IMR-90 (cell line): ENCODE data around the gene ADCY5. TPM values are rescaled to one million over a fixed set of nuclear protein-coding genes. Genes with fewer than 3 reads are reported as not detected.

Source experiments
- ATAC-seq: fragments of 200-7000 bp; cut with Tn5 transposase; 2 replicates; pipeline ENCODE4 v1.9.1; 2020; ENCODE audit warnings: low read depth, mild to moderate bottlenecking, moderate library complexity
- BruUV-seq: library from RNA; stranded (reverse); fragments of 400-500 nt; replicated peaks from 2 replicates; lab custom pipeline; 2021; lab: Mats Ljungman, UMichigan
- CTCF ChIA-PET: fragments of 300-600 bp; formaldehyde crosslinking; extraction: SDS; loops from one replicate; lab custom pipeline; 2021; ENCODE audit warnings: antibody characterized with exemption; lab: Yijun Ruan, JAX
- POLR2A ChIA-PET: fragments of 300-600 bp; sonication (Branson Sonifier 250); formaldehyde crosslinking; loops from one replicate; lab custom pipeline; 2022; ENCODE audit warnings: antibody characterized with exemption; ENCODE audit not compliant: unreplicated experiment; lab: Charles Lee
- DNase-seq: peaks from one replicate; pipeline ENCODE4 v3.0.0; 2013
- H2AFZ ChIP-seq: replicated peaks from 2 replicates; pipeline ENCODE3; 2013; ENCODE audit warnings: low read length, mild to moderate bottlenecking; ENCODE audit not compliant: poor library complexity
- H2AK5ac ChIP-seq: 2 replicates; pipeline ENCODE4 v1.6.1; 2013; ENCODE audit warnings: low read depth, low read length, inconsistent platforms
- H2AK9ac ChIP-seq: replicated peaks from 2 replicates; pipeline ENCODE3; 2013; ENCODE audit warnings: mild to moderate bottlenecking, low read depth, low read length, moderate library complexity; ENCODE audit not compliant: poor library complexity
- H2BK120ac ChIP-seq: 2 replicates; pipeline ENCODE4 v1.6.1; 2013; ENCODE audit warnings: low read depth, low read length, inconsistent platforms
- H2BK15ac ChIP-seq: 3 replicates; pipeline ENCODE4 v1.6.1; 2013; ENCODE audit warnings: low read depth, low read length, inconsistent platforms
- H2BK20ac ChIP-seq: 2 replicates; pipeline ENCODE4 v1.6.1; 2013; ENCODE audit warnings: low read depth, mild to moderate bottlenecking, inconsistent platforms, low read length, moderate library complexity
- H2BK5ac ChIP-seq: 2 replicates; pipeline ENCODE4 v1.6.1; 2013; ENCODE audit warnings: mild to moderate bottlenecking, low read depth, low read length, inconsistent platforms; ENCODE audit not compliant: poor library complexity, severe bottlenecking
- H3K14ac ChIP-seq: replicated peaks from 2 replicates; pipeline ENCODE4 v1.6.1; 2013; ENCODE audit warnings: low read depth, low read length, inconsistent platforms
- H3K18ac ChIP-seq: 2 replicates; pipeline ENCODE4 v1.6.1; 2013; ENCODE audit warnings: low read depth, low read length, control low read depth
- H3K23ac ChIP-seq: 2 replicates; pipeline ENCODE4 v1.6.1; 2013; ENCODE audit warnings: low read depth, low read length, inconsistent platforms
- H3K27ac ChIP-seq: 2 replicates; pipeline ENCODE4 v1.5.1; 2013; ENCODE audit warnings: mild to moderate bottlenecking, control low read depth, low read length; ENCODE audit not compliant: insufficient read depth
- H3K27me3 ChIP-seq: 2 replicates; pipeline ENCODE4 v1.6.1; 2013; ENCODE audit warnings: low read length; ENCODE audit not compliant: control insufficient read depth, insufficient read depth
- H3K36me3 ChIP-seq: 2 replicates; pipeline ENCODE4 v1.6.1; 2013; ENCODE audit warnings: low read length, mixed read lengths; ENCODE audit not compliant: control insufficient read depth, insufficient read depth
- H3K4ac ChIP-seq: 2 replicates; pipeline ENCODE4 v1.6.1; 2013; ENCODE audit warnings: low read depth, low read length, inconsistent platforms
- H3K4me1 ChIP-seq: 2 replicates; pipeline ENCODE4 v1.6.1; 2013; ENCODE audit warnings: low read length, mixed read lengths; ENCODE audit not compliant: control insufficient read depth, insufficient read depth
- H3K4me2 ChIP-seq: 2 replicates; pipeline ENCODE4 v1.6.1; 2013; ENCODE audit warnings: low read depth, mild to moderate bottlenecking, control low read depth, low read length, moderate library complexity
- H3K4me3 ChIP-seq: 2 replicates; pipeline ENCODE4 v1.5.1; 2013; ENCODE audit warnings: low read depth, mild to moderate bottlenecking, control low read depth, low read length, moderate library complexity; ENCODE audit not compliant: insufficient read depth
- H3K56ac ChIP-seq: 2 replicates; pipeline ENCODE4 v1.6.1; 2013; ENCODE audit warnings: low read length, inconsistent platforms; ENCODE audit not compliant: insufficient read depth; ENCODE audit errors: extremely low read depth
- H3K79me1 ChIP-seq, 2 experiments: 2 replicates each; pipeline ENCODE4 v1.6.1; 2013; ENCODE audit warnings: low read length in 2 of 2, inconsistent platforms in 1 of 2, low read depth in 1 of 2
- H3K9ac ChIP-seq: 2 replicates; pipeline ENCODE4 v1.6.1; 2013; ENCODE audit warnings: low read depth, low read length, control low read depth
- H3K9me1 ChIP-seq: 2 replicates; pipeline ENCODE4 v1.6.1; 2013; ENCODE audit warnings: low read length, inconsistent platforms; ENCODE audit not compliant: insufficient read depth
- H3K9me3 ChIP-seq: 2 replicates; pipeline ENCODE4 v1.6.1; 2013; ENCODE audit warnings: low read length; ENCODE audit not compliant: control insufficient read depth, insufficient read depth
- H4K20me1 ChIP-seq: 2 replicates; pipeline ENCODE4 v1.6.1; 2013; ENCODE audit warnings: low read length, inconsistent platforms; ENCODE audit not compliant: insufficient read depth
- H4K5ac ChIP-seq: 2 replicates; pipeline ENCODE4 v1.6.1; 2013; ENCODE audit warnings: mild to moderate bottlenecking, low read depth, low read length, control low read depth
- H4K8ac ChIP-seq, 2 experiments: 2 replicates each; pipeline ENCODE4 v1.6.1; 2013; ENCODE audit warnings: low read depth in 2 of 2, low read length in 2 of 2, control low read depth in 1 of 2, inconsistent platforms in 1 of 2
- H4K91ac ChIP-seq: 2 replicates; pipeline ENCODE4 v1.6.1; 2013; ENCODE audit warnings: low read depth, low read length, inconsistent platforms; ENCODE audit not compliant: insufficient read depth
- BHLHE40 ChIP-seq: fragments of 150-350 bp; IDR thresholded peaks from 2 replicates; pipeline ENCODE4 v1.6.1; 2016; ENCODE audit warnings: mild to moderate bottlenecking, low read depth, low read length
- CHD1 ChIP-seq: IDR thresholded peaks from 2 replicates; pipeline ENCODE4 v1.6.1; 2012; ENCODE audit warnings: low read depth, low read length, improper control_type of control experiment
- CTCF ChIP-seq: conservative IDR thresholded peaks from 2 replicates; pipeline ENCODE4 v1.5.1; 2012; ENCODE audit warnings: mild to moderate bottlenecking, low read depth, low read length, improper control_type of control experiment
- ELK1 ChIP-seq: fragments of 150-350 bp; IDR thresholded peaks from 2 replicates; pipeline ENCODE4 v1.6.1; 2016; ENCODE audit warnings: low read depth, mild to moderate bottlenecking, low read length, moderate library complexity, borderline replicate concordance
- FOS ChIP-seq: fragments of 150-350 bp; IDR thresholded peaks from 2 replicates; pipeline ENCODE4 v1.6.1; 2016; ENCODE audit warnings: low read depth, low read length
- MAFK ChIP-seq: IDR thresholded peaks from 2 replicates; pipeline ENCODE4 v1.6.1; 2012; ENCODE audit warnings: low read depth, low read length, improper control_type of control experiment
- MXI1 ChIP-seq: IDR thresholded peaks from 2 replicates; pipeline ENCODE4 v1.6.1; 2012; ENCODE audit warnings: low read depth, mild to moderate bottlenecking, low read length, moderate library complexity, borderline replicate concordance
- NFE2L2 ChIP-seq: fragments of 150-350 bp; IDR thresholded peaks from 2 replicates; pipeline ENCODE4 v1.6.1; 2016; ENCODE audit warnings: low read depth, mild to moderate bottlenecking, low read length
- POLR2A ChIP-seq: IDR thresholded peaks from 2 replicates; pipeline ENCODE4 v1.6.1; 2012; ENCODE audit warnings: mild to moderate bottlenecking, low read depth, low read length
- RAD21 ChIP-seq: IDR thresholded peaks from 2 replicates; pipeline ENCODE4 v1.6.1; 2012; ENCODE audit warnings: low read length, improper control_type of control experiment
- RCOR1 ChIP-seq: IDR thresholded peaks from 2 replicates; pipeline ENCODE4 v1.6.1; 2012; ENCODE audit warnings: mild to moderate bottlenecking, low read length, improper control_type of control experiment; ENCODE audit not compliant: insufficient replicate concordance
- SMC3 ChIP-seq: fragments of 150-350 bp; IDR thresholded peaks from 2 replicates; pipeline ENCODE4 v1.6.1; 2016; ENCODE audit warnings: low read depth, mild to moderate bottlenecking, antibody characterized with exemption, low read length, moderate library complexity
- USF2 ChIP-seq: fragments of 150-350 bp; IDR thresholded peaks from 2 replicates; pipeline ENCODE4 v1.6.1; 2017; ENCODE audit warnings: mild to moderate bottlenecking, antibody characterized with exemption, low read length, low read depth
- WGBS, 2 experiments: methylation state at CpG; one replicate each; pipeline versions ENCODE4 v1.1.5 to v1.1.7; 2013; ENCODE audit warnings: missing lambda C conversion rate in 2 of 2; ENCODE audit not compliant: insufficient read length in 1 of 2; ENCODE audit errors: extremely low coverage in 2 of 2; 5-methylcytosine and 5-hydroxymethylcytosine counted together
- dilution Hi-C: fragments of 300-500 bp; cut with HindIII; formaldehyde crosslinking; loops from one replicate; pipeline ENCODE4 v1.14.3; 2018; ENCODE audit warnings: low sequenced_read_pairs; ENCODE audit not compliant: unreplicated experiment
- in situ Hi-C: fragments of 300-500 bp; cut with MboI; formaldehyde crosslinking; loops from 3 replicates; pipeline ENCODE4 v1.14.3; 2019; ENCODE audit warnings: low sequenced_read_pairs, inconsistent platforms, mixed read lengths
- intact Hi-C: fragments of 100-400 bp; cut with micrococcal nuclease; formaldehyde crosslinking; loops from 2 replicates; pipeline ENCODE4 v1.10.0; 2022
- polyA plus RNA-seq, 3 experiments: library from polyadenylated mRNA; depleted of rRNA; stranded (reverse); fragments of >200 nt; gene quantifications; 2 replicates each; pipeline ENCODE4 v1.2.3, GENCODE V29; 2012; ENCODE audit warnings: low replicate concordance in 1 of 3
- total RNA-seq: library from RNA; depleted of rRNA; stranded (reverse); fragments of >200 nt; gene quantifications from 2 replicates; pipeline ENCODE4 v1.2.3, GENCODE V29; 2012

Gene ADCY5
- total and polyA plus RNA-seq, 2 of the 4 experiments (the other 2 are of a cell fraction) = 0.14 to 0.18 TPM

- H3K56ac ChIP-seq = no peak overlapping the region
- no peak overlapping the region for H3K4ac ChIP-seq
- no peak overlapping the region for H3K27ac ChIP-seq
- H3K9me3 ChIP-seq = no peaks in the 10 kb centered on the region
- DNase-seq (no peak), ATAC-seq (no peak)
- H4K20me1 ChIP-seq = no peaks in the 10 kb centered on the region
- ChIA-PET POLR2A (no interaction called here), CTCF (interaction anchor here (0.6 to 1.5 kb wide), 2 partner anchors 9 to 36 kb away, joined by 3 read pairs; no protein-coding TSS in a partner anchor)
- no peak overlapping the region for H2BK120ac ChIP-seq
- H3K4me1 ChIP-seq = no peaks in the 10 kb centered on the region
- BruUV-seq = no TSS peak
- in situ Hi-C loops (no loop called here), dilution Hi-C loops (no loop called here), intact Hi-C loops (no loop called here)
- H3K9ac ChIP-seq = no peak overlapping the region
- H3K4me3 ChIP-seq = no peak overlapping the region
- no peak overlapping the region for H3K14ac ChIP-seq
- no peaks in the 10 kb centered on the region for H3K9me1 ChIP-seq
- no peak overlapping the region for H3K18ac ChIP-seq
- no peak overlapping the region for H2BK20ac ChIP-seq
- H4K91ac ChIP-seq = no peak overlapping the region
- H3K79me1 ChIP-seq = no peaks in the 10 kb centered on the region
- no peak overlapping the region for H3K4me2 ChIP-seq
- H3K27me3 ChIP-seq = peaks cover 53% of the 10 kb centered on the region
- TF ChIP-seq NFE2L2 (no peak), RCOR1 (no peak), POLR2A (no peak), USF2 (no peak), CTCF (no peak), MXI1 (no peak), BHLHE40 (no peak), FOS (no peak), SMC3 (no peak), RAD21 (no peak), MAFK (no peak), ELK1 (no peak), CHD1 (no peak)
- H3K36me3 ChIP-seq = no peaks in the 10 kb centered on the region
- no peak overlapping the region for H2AK5ac ChIP-seq
- H3K23ac ChIP-seq = no peak overlapping the region
- H2AK9ac ChIP-seq = no peak overlapping the region
- no peak overlapping the region for H2BK5ac ChIP-seq
- no peak overlapping the region for H4K8ac ChIP-seq
- H2BK15ac ChIP-seq = no peak overlapping the region
- no peak overlapping the region for H4K5ac ChIP-seq
- H2AFZ ChIP-seq = no peak overlapping the region
- 28% methylated on average over 2 of the region's 7 CpGs; no CpG with 5 or more reads in 1 of the 2 experiments for WGBS, 2 experiments
These were observed 153.6 kb downstream of the ADCY5 start for GRCh38 chr3:123295171-123295900.
